Left renal cortex interstitium (tissue), 4 donors: ENCODE results near the gene ATP2C2. TPM values are rescaled to one million over a fixed set of nuclear protein-coding genes. Genes with fewer than 3 reads are reported as not detected.
"Not testable (repeated sequence)": the region's sequence is repeated elsewhere in the genome, so short reads cannot be mapped to it uniquely, and the experiment has no call there.

Experiments used
- DNase-seq, 4 donors: peaks; one replicate each; pipeline ENCODE4 v3.0.0-alpha.2; 2013; ENCODE audit warnings: low read depth in 4 of 4, low spot score in 2 of 4, missing footprints in 1 of 4
- polyA plus RNA-seq, 4 donors: library from polyadenylated mRNA; unstranded; fragments of 120-200 nt; gene quantifications; one replicate each; pipeline ENCODE4 v1.2.1, GENCODE V29; 2013; ENCODE audit not compliant: insufficient read length in 4 of 4

Gene ATP2C2
- polyA plus RNA-seq, 4 donors, result 0.62 to 2.2 (median 1.1) TPM

DNA sequence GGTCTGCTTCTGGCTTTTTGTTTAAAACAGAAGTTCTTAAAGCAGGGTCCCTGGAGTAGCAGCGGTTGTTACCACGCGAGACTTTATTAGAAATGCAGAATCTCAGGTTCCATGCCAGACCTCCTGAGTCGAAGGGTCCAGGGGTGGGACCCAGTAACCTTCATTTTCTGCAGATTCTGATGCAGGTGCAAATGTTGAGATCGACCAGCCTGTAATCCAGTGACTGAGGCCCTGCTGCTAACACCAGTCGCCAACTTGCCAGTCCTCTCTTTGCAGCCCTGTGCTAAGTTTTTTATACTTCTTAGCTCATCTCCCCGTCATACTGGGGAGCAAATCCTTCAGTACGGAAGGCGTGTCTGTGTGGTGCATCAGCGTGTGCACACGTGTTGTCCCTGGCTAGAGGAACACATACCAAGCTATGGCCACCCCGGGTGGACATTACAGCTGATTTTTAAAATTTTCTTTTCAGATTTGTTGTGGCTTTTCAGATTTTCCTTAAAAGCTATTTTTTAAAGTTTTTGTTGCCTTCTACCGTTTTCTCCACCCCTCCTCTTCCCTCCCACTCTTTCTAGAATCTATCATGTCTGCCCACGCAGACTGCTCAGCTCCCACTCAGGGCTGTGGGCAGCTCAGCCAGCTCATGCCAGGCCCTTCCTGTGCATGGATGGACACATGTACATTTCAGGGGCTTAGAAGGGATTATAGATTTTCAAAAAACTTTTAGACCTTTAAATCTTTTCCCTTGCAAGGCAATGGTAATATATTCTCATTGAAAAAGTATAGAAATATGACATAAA, 78.5 kb downstream of the ATP2C2 start:
- DNase-seq, result no peak

DNA sequence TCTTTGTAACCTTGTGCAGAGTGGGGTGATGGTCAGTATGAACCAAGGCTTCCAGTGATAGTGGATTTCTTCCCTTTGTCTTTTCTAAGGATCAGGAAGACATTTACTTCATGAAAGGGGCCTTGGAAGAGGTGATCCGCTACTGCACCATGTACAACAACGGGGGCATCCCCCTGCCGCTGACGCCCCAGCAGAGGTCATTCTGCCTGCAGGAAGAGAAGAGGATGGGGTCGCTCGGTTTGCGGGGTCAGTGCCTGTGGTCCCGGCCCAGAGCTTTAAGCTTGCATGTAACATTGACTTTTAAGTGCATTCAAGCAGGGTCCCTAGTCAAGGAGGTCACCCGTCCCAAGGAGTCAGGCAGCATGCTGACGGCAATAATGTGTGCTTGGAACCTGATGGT, 80.1 kb downstream of the ATP2C2 start:
- DNase-seq, result no peak

DNA sequence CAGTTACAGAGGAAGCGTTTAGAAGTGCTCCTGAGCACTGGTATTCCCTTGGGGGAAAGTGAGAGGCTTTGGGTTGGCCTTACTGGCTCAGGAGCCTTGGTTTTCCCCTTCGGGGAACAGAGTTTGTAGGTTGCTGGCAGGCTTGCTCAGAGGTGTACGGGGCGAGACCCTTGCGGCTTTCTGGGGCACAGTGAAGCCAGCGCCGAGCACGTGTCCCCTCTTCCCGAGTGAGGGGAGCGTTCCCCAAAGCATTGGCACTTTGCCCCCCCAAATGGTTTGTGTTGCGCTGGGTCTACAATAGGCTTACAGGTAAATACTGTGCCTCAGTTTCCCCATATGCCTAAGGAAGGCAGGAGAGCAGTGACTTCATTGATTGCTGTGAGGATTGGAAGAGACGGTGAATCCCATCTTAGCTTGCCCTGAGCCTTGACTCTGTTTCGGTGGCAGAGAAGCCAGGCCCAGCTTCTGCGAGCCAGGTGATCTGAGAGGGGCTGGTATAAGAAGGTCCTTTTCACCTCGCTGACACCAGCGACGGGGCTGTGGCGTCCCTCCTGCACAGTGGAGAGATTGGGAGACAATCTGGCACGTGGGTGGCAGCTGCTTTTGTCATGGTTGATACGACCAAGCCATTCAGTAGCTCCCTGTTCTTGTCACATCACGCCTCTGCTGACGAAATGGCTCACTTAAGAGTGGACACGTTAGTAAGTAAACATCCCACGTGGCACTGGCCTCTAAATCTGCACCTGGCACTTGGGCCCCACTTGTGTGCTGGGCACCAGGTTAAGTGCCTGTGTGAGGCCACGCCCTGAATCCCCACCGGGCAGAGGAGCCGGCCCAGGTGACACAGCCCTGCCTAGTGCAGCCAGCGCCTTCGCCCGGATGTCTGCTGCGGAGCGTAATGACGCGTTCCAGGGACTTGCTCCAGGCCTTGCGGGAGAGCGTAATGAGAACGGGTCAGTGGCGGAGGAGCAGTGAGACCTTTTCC, 81.1 kb downstream of the ATP2C2 start:
- no peak for DNase-seq

DNA sequence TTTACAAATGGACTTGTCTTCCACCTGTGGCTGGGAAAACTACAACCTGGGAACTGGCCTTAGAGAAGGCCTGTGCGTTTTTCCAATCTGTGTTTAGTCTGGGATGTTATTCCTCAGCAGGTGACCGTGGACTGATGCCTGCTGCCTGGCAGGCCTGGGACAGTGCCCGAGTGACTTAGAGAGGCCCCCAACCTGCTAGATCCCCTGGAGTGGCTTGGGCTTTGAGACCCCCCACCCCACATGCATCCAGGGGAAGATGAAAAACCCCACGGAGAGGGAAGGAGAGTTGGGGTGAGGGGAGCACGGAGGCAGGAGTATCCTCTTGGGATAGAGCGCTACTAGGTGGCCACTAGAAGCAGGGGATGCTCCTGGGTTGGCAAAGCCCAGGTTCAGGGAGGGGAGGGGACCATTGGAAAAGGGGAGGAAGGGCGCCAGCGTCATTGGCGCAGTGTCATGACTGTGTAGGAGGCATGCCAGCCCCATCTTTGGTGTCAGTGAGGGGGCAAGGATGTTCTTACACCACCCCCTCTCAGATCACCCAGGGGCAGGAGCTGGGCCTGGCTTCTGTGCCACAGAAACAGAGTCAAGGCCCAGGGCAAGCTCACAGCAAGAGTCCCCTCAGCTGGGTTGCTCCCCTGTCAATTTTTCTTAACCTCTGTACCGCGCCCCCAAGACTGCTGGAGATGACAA, 82.0 kb downstream of the ATP2C2 start:
- DNase-seq, result no peak

DNA sequence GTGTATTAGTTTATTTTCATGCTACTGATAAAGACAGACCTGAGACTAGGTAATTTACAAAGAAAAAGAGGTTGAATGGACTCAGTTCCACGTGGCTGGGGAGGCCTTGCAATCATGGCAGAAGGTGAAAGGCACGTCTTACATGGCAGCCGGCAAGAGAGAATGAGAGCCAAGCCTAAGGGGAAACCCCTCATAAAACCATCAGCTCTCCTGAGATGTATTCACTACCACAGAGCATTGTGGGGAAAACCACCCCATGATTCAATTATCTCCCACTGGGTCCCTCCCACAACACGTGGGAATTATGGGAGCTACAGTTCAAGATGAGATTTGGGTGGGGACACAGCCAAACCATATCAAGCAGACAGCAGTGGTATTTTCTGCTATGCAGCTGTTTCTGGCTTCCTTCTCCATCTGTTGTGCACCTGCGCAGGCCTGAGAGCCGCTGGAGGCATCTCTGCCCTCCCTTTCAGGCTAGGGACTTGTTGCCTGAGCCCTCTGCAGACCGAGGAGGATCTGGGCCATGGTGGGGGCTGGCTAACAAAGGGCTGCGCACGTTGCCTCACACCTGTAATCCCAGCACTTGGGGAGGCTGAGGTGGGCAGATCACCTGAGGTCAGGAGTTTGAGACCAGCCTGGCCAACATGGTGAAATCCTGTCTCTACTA, 82.8 kb downstream of the ATP2C2 start:
- not testable (repeated sequence) for DNase-seq

DNA sequence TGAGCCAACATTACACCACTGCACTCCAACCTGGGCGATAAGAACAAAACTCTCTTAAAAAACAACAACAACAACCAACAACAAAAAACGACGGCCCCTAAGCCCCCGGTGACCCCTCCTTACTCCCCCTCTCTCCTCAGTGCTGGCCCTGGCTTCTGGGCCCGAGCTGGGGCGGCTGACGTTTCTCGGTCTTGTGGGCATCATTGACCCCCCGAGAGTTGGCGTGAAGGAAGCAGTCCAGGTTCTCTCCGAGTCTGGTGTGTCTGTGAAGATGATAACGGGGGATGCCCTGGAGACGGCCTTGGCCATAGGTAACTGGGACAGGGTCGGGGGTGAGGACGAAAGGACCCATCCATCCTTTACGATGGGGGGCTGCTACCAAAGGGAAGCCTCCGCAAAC, 83.4 kb downstream of the ATP2C2 start:
- DNase-seq, result no peak

DNA sequence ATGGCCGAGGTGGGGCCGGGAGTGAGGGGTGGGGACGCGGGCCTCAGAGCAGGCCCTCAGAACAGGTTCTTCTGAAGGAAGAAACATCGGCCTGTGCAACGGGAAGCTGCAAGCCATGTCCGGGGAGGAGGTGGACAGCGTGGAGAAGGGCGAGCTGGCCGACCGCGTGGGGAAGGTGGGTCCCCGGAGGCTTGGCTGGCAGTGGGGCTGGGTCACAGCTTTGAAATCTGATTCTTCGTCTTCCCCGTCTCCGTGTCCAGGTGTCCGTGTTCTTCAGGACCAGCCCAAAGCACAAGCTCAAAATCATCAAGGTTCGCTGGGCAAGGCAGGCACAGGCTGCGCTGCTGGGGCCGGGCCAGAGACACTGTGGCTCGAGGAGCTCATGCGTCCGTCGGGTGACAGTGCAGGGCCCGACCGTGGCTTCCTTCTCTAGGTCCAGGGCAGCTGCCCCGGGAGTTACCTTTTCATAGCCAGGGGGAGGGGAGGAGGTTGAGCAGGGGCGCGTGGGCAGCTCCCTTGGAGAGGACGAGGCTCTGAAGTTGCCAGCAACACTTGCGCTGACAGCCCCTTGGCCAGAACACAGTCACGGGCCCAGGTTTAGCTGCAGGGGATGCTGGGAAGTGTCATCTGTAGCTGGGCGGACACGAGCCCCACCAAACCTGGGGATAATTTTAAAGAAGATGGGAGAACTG, 84.9 kb downstream of the ATP2C2 start:
- peak in 1 of 4 donors; percentile 11 for DNase-seq

DNA sequence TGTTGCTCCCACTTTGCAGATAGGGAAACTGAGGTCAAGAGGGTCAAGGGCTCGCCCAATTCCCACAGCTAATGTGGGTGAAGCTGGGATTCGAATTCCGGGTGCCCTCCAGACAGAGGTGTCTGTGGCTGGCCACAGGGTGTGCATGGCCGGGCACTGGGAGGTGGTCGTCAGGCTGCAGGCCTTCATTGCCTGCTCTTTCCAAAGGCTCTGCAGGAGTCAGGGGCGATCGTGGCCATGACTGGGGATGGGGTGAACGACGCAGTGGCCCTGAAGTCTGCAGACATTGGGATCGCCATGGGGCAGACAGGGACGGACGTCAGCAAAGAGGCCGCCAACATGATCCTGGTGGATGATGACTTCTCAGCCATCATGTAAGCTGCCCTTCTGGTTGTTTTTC, 86.3 kb downstream of the ATP2C2 start:
- DNase-seq, result no peak

DNA sequence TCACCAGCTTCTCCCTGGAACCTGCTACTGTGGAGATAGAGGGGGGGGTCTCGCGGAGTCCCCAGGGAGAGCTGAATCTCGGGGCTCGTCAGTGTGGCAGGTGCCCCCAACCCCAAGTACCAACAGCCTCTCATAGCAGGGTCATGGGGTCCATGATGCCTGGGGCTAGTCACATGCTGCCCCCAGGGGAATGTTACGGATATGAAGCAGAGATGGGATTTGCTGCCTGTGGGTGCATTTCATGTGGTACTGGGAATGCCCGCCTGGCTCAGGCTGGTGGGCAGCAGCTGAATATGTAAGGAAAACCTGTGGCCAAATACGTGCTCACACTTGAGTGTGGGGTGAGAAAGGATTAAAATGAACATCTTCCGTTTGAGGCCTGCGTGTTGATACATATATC, 86.7 kb downstream of the ATP2C2 start:
- DNase-seq, result no peak

DNA sequence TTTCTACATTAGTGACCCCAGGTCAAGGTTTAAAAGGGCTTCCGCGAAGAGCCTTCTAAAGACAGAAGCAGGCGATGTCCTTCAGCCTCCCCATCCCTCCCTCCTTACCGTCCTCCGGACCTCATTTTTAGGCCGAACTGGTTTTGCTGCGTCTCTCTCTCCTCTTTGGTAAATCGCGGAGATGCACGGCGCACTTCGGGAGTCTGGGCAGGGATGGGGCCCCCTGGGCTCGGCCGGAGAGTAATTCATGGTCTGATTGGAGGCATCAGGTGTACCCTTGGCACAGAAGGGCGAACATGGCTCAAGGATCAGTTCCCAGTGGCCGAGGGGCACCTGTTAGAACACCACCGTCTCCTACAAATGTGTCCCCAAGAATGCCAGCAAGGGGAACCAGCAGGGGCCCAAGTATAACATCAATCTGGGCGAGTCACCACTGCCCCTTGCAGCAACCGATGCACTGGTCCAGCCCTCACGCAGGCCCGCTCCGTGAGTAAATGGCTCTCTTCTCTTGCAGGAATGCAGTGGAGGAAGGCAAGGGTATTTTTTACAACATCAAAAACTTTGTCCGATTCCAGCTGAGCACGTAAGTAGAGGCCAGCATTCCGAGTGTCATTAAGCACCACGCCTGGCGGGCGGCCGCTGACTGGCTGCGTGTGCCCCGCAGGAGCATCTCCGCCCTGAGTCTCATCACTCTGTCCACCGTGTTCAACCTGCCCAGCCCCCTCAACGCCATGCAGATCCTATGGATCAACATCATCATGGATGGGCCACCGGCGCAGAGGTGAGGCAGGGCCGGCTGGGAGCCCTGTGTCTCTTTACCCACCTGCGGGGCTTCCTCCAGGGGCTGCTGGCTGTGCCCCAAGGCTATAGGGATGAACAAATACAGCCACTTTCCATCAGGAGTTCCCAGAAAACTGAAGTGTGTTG, 90.5 kb downstream of the ATP2C2 start:
- DNase-seq, result no peak

DNA sequence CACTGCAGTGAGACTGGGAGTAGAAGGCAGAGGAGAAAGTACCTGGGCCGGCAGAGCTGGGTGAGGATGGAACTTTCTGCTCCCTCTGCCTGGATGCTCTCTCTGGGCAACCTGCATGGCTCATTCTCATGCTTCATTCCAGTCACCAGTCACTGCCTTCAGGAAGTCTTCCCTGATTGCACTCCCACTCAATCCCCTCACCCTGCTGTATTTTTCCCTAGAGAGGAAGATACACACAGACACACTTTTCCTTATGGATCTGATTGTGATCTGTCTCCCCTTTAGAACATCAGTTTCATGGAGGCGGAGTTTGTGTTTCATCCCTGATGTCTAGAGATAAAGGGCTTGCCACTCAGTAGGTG, 91.2 kb downstream of the ATP2C2 start:
- DNase-seq, result no peak

DNA sequence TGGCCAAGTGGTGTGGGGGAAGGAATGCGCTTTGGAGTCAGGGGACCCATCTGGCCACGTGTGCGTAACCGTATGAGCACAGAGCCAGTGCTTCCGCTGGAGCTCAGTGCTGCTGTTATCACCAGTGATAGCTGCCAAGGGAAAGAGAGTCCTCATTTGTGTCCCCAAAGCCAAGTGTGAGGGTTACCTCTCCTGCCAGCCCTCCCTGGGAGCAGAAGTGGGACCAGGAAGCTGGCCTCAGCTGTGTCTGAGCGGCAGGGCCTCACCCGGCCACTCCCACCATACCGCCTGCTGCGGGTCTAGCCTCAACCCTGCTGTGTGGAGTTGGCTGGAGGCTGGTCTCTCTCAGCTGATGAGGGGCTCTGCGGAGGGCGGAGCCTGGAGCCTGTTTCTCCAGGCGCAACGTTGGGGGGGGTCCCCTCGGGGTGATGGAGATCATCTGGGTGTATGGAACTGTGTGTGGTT, 91.6 kb downstream of the ATP2C2 start:
- DNase-seq, result no peak

DNA sequence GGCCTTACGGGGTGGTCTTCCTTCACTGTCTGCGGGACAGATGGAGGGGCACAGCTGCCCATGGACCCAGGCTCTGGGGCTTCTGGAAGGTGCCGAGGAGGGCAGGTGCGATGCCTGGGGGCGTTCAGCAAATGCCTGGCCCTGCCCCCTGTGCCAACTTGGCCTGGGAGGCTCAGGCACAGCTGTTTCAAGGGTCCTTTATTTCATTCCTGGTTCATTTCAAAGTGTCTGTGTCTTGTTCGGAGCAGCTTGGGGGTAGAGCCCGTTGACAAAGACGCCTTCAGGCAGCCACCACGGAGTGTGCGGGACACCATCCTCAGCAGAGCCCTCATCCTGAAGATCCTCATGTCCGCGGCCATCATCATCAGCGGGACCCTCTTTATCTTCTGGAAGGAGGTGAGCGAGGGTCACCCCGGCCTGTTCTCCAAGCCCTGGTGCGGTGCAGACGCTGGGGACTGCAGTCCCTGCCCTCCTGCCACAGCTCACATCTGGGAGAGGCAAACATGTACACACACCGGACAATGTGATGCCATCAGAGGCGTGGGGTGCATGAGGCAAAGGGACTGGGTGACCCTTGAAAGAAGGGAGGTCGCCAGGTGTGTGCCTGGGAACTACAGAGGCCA, 92.2 kb downstream of the ATP2C2 start:
- DNase-seq, result no peak

DNA sequence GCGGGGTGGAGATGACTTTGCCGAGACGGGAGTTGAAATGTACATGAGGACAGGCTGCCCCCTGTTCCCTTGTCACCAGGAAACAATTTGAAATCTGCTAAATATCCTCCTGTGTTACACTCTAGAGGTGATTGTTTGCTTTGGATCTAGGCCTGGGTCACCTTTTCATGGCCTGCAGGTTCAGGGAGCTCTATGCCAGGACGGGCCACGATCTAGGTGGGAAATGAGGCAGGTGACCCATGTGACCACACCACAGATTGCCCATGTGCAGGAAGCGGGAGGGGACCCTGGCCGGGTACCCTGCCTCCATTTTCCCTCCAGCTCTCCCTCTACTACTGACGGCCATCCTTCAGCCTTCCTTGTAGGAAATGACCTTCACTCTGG, 92.7 kb downstream of the ATP2C2 start:
- DNase-seq, result no peak

DNA sequence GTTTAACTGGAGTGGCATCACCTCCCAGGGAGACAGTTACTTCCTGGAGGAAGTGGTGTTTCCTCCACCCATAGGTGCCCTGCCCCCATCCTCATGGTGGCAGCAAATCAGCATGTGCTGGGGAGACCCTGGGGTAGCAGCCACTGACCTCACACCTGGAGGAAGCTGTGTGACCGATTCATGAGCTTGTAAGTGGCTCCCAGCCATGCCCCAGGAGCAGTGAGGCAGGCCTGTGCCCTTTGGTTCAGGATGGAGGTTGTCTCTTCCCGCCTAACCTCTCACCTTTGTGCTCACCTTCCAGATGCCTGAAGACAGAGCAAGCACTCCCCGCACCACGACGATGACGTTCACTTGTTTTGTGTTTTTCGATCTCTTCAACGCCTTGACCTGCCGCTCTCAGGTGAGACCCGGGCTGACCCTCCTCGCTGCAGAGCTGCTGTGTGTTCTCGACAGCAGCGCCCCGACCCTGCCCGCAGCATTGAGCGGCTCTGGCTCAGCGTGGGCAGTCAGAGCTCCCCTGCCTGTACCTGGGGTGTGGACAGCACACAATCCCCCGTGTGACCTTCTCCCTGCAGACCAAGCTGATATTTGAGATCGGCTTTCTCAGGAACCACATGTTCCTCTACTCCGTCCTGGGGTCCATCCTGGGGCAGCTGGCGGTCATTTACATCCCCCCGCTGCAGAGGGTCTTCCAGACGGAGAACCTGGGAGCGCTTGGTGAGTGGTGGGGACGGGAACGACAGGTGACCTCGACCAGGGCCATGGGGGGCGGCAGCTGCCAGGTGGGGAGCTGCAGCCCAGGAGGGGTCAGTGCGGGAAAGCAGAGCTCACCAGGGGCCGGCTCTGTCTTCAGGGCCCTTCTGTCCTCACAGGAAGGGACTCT, 93.3 kb downstream of the ATP2C2 start:
- no peak for DNase-seq

DNA sequence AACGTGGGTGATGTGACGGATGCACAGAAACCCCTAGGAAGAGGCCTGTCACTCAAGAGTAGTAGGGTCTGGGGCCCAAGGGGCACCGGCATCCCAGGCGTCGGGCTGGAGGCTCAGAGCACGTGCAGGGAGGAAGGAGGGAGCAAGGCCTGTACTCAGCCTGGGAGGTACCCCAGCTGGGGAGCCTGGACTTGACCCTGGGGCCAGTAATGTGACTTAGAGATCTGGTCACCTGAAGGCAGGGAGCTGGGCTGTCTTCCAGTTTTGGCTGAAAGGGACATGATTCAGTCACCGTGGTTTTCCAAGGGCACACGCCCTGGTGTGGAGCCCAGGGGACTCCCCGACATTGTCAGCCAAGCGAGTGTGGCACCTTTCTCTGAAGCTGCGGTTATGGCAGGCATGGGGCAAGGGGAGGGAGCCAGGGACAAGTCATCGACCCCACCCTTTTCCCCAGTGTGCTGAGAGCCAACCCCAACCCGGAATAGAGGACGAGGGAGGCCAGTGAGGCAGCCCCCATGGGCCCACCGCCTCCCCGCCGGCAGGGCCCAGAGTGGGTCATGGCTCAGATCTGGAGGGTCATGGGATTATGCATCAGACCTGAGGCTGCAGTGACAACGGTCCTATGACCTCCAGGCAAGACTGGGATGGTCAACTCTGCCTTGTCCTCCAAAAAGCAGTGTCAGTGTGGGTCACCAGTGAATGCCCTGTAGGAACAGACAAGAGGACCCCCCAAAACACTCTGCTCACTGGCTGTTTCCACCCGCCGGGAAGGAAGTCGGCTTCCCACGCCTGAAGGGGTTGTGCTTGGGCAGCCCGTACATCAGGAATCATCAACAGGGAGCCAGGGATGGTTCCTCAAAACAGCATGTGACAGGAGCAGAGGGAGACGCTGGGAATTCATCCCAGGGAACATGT, 94.2 kb downstream of the ATP2C2 start:
- DNase-seq, result no peak
